COLO668 (cell line): ENCODE measurements around the gene HIP1R.

Experiments used
- DNase-seq: peaks from one replicate; lab custom pipeline; 2025; ENCODE audit not compliant: unreplicated experiment; lab: John Stamatoyannopoulos, UW

The HIP1R gene

GRCh38 chr12:122859303-122860039 lies 24.2 kb downstream of the HIP1R start:
- DNase-seq, result no peak

GRCh38 chr12:122860040-122860853 lies 25.0 kb downstream of the HIP1R start:
- DNase-seq, result peak; percentile 85

- no peak for DNase-seq
These were observed 25.8 kb downstream of the HIP1R start for GRCh38 chr12:122860854-122861586.

GRCh38 chr12:122861587-122861970 lies 26.3 kb downstream of the HIP1R start:
- DNase-seq, result no peak

- DNase-seq, result no peak
These were observed 26.9 kb downstream of the HIP1R start for GRCh38 chr12:122862110-122862634.

DNA sequence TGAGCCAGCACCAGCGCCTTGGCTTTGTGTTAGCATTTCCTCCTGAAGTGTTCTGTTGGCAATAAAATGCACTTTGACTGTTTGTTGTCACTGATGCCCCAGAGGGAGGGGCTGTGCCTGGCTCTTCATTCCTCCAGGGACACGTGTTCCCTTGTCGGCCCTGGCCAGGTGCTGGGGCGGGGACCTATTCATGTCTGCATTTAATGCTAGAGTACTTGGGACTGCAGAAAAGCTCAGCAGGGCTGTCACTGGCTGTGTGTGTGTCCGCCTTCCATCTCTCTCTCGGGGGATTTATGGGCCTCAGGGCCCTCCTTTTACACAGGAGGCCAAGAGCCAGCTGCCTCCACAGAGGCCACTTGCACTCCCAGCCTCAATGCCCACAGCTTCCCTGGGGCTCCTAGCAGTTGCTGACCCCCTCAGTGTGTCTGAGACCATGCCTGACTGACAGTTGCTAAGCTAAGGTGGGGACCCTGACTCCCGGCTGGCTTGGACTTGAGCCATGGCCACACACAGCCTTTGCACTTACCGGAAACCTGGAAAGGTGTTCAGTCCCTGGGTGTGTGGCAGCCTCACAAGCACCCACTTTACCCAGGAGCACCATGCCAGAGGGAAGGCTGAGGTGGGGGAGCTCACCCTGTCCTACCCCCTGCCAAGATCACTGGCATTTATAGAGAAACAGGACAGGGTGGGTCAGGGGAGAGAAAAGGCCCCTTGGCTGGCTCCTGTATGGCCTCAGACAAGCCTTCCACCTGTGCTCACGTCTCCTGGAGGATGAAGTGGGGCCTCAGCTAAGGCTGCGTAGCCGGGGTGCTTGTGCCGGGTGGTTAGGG lies 27.8 kb downstream of the HIP1R start:
- peak; percentile 92 for DNase-seq

- no peak for DNase-seq
These were observed 29.6 kb downstream of the HIP1R start for GRCh38 chr12:122864894-122865253.

GRCh38 chr12:122865268-122866231 lies 30.3 kb downstream of the HIP1R start:
- peak; percentile 78 for DNase-seq

- no peak for DNase-seq
These were observed 31.1 kb downstream of the HIP1R start for GRCh38 chr12:122866379-122866778.

- DNase-seq, result no peak
These were observed 31.8 kb downstream of the HIP1R start for GRCh38 chr12:122866950-122867607.

- DNase-seq, result no peak
These were observed 32.6 kb downstream of the HIP1R start for GRCh38 chr12:122867691-122868461.

DNA sequence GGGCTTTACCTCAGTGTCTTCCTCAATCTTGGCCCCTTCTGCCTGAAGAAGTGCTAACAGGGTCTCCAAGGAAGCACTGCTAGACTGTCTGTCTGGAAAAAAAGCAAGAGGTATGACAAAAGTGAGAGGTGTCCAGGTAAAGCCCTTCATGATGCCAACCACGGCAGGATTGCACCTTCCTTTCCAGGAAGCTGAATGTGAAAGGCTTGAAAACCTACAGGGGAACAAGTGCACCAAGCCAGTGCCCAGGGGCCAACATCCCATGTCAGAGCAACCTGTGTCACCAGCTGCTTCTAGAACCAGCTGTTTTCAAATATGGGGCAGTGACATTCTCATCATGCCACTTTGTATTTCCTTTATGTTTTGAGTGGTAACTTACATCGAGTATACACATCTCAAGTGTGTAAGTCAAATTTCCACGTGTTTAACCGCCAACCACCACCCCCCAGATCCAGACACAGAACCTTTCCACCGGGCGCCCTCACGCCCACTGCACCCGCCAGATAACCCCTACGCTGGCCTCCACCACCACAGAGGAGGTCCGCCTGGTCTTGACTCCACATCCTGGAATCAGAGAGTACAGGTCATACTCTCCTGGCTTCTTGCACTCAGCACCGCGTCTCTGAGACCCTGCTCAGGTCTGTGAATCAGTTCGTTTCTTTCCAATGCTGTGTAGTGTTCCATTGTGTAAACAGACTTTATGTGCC lies 33.4 kb downstream of the HIP1R start:
- DNase-seq, result no peak

DNA sequence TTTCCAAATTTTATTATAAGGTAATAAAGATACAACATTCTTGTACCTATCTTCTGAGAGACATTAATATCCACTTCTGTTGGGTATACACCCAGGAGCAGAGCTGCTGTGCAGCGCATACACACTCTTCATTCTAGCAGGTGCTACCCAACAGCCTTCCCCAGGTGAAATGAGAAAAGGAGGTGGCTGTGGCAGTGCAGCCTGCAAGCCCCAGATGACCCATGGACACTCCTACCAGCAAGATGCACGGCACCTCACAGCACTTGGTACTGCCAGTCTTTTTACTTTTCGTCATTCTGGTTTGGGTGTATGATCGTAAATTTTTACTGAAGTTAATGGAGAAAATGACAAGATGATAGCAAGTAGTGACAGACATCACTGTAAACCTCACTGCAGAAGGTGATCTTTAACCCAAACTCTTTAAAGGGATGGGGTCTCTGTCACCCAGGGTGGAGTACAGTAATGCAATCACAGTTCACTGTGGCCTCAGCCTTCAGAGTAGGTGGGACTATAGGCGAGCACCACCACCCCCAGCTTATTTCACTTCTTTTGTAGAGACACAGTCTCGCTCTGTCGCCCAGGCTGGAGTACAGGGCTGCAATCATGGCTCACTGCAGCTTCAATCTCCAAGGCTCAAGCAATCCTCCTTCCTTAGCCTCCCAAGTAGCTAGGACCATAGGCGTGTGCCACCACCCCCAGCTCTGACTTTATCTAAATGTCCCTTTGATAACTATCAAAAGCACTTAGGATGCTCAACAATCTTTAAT lies 34.1 kb downstream of the HIP1R start:
- no peak for DNase-seq

- DNase-seq, result no peak
These were observed 35.0 kb downstream of the HIP1R start for GRCh38 chr12:122870163-122870842.

DNA sequence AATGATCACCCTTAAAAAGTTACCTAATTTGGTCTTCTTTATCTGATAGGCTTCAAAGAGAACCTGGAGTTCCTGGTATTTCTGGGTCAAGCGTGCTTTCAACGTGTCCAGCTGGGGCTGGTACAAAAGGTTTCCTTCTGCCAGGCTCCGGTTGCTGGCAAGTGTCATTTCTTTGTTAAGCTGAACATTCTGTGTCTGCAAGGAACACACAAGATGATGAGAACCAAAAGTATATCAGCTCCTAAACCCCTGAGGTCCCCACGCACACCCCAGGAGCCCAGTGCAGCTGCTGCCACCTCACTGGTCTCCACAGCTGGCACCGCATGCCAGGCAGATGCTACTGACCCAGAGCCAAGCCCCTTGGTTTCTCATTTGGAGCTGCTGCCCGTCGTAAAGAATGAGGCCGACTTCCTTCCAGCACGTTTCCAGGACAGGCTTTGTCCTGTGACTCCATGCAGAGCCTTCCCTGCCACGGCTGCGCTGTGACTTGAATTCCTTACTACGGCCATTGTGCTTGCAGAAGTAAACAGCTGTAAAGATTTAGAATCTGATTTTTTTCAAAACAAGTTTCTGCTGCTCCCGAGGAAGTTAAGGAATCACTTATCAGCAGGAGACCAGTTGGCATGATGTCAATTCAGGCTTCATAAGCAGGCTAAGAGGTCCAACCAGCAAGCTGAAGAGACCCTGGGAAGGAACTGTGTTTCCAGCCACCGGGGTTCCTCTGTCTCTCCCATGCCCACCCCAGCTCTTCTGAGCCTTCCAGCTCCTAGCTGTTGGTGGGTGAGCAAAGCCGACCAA lies 35.8 kb downstream of the HIP1R start:
- no peak for DNase-seq
